ENCODE data around the gene MYH7B. TPM values are rescaled to one million over a fixed set of nuclear protein-coding genes. Genes with fewer than 3 reads are reported as not detected.

The MYH7B gene
- total RNA-seq, 2 experiments from 2014 or later = 0.70 to 0.79 TPM

- H3K4me3 ChIP-seq (ENCODE audit: low read depth, low read length, poor library complexity, severe bottlenecking) = no peak overlapping the region
- no peaks in the 10 kb centered on the region for H3K9me3 ChIP-seq (ENCODE audit: low read length)
- BruUV-seq (replicated peaks) = no TSS peak
- intact Hi-C loops (cut with micrococcal nuclease; ENCODE audit: unreplicated experiment) = no loop called here
- no peaks in the 10 kb centered on the region for H3K79me2 ChIP-seq (ENCODE audit: insufficient read depth, low read depth, low read length)
- ChIA-PET CTCF (ENCODE audit: unreplicated experiment) (no interaction called here), POLR2A (no interaction called here)
- H4K20me1 ChIP-seq (ENCODE audit: insufficient read depth, low read length) = no peaks in the 10 kb centered on the region
- H3K9me2 ChIP-seq (ENCODE audit: insufficient read depth, low read length) = no peaks in the 10 kb centered on the region
- no peaks in the 10 kb centered on the region for H3K36me3 ChIP-seq (ENCODE audit: insufficient read depth, low read length)
- no peak for TF ChIP-seq EZH2phosphoT487 (IDR thresholded peaks at IDR 0.05; ENCODE audit: borderline replicate concordance, low read depth, low read length)
- no peak for TF ChIP-seq CTCF (conservative IDR thresholded peaks at IDR 0.05; ENCODE audit: low read length)
- H3K4me2 ChIP-seq (ENCODE audit: low read length) = no peak overlapping the region
- H3K4me1 ChIP-seq (ENCODE audit: insufficient read depth, low read length, poor library complexity, severe bottlenecking) = no peaks in the 10 kb centered on the region
- H2AFZ ChIP-seq (ENCODE audit: low read length) = no peak overlapping the region
- H3K27ac ChIP-seq (ENCODE audit: low read depth, low read length, poor library complexity, severe bottlenecking) = no peak overlapping the region
- no peak for DNase-seq (ENCODE audit: low spot score)
Measured at GRCh38 chr20:34985461-34986310, 30.0 kb downstream of the MYH7B start.

GRCh38 chr20:34986311-34987287 is 30.9 kb downstream of the MYH7B start:
- intact Hi-C loops (cut with micrococcal nuclease; ENCODE audit: unreplicated experiment) = no loop called here
- H3K4me2 ChIP-seq (ENCODE audit: low read length) = no peak overlapping the region
- DNase-seq (ENCODE audit: low spot score) = no peak
- H2AFZ ChIP-seq (ENCODE audit: low read length) = no peak overlapping the region
- ChIA-PET POLR2A (no interaction called here), CTCF (ENCODE audit: unreplicated experiment) (no interaction called here)
- TF ChIP-seq CTCF (conservative IDR thresholded peaks at IDR 0.05; ENCODE audit: low read length) (no peak), EZH2phosphoT487 (IDR thresholded peaks at IDR 0.05; ENCODE audit: borderline replicate concordance, low read depth, low read length) (no peak)
- H4K20me1 ChIP-seq (ENCODE audit: insufficient read depth, low read length) = no peaks in the 10 kb centered on the region
- no peak overlapping the region for H3K4me3 ChIP-seq (ENCODE audit: low read depth, low read length, poor library complexity, severe bottlenecking)
- H3K27ac ChIP-seq (ENCODE audit: low read depth, low read length, poor library complexity, severe bottlenecking) = no peak overlapping the region
- no peaks in the 10 kb centered on the region for H3K79me2 ChIP-seq (ENCODE audit: insufficient read depth, low read depth, low read length)
- H3K9me3 ChIP-seq (ENCODE audit: low read length) = no peaks in the 10 kb centered on the region
- H3K4me1 ChIP-seq (ENCODE audit: insufficient read depth, low read length, poor library complexity, severe bottlenecking) = no peaks in the 10 kb centered on the region
- H3K36me3 ChIP-seq (ENCODE audit: insufficient read depth, low read length) = no peaks in the 10 kb centered on the region
- BruUV-seq (replicated peaks) = no TSS peak
- no peaks in the 10 kb centered on the region for H3K9me2 ChIP-seq (ENCODE audit: insufficient read depth, low read length)
